Measurements from ENCODE around the gene MBD3L2B.
A peak's percentile ranks its signal among the peaks of the same experiment; 100 is the strongest.
"Not testable (repeated sequence)": the region's sequence is repeated elsewhere in the genome, so short reads cannot be mapped to it uniquely, and the experiment has no call there.

The MBD3L2B gene

DNA sequence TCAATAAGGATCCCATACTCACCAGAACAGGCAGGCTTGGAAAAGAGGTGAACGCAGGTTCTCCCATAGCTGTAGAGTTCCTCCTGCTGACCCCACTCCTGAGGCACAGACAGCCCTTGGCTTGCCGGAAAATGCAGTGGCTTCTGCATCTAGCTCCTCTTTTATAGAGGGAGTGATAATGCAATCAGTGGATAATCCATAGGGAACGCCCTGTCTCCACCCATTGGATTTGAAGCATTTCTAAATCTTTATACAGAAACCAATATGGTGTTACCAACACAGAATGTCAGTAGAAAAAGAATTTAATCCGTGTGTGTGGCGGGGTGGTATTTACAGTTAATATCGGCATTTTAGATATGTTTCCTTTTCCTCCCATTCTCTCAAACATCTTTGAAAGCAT is at the start of gene MBD3L2B:
TSS of gene MBD3L2B (minus strand) at position 101 of the 400 bp plus-strand sequence. CDS start at position 67, 34 bp downstream.
- H3K4me3 ChIP-seq (ENCODE audit: low read length); DNase-seq (ENCODE audit: low read depth): not testable (repeated sequence)

DNA sequence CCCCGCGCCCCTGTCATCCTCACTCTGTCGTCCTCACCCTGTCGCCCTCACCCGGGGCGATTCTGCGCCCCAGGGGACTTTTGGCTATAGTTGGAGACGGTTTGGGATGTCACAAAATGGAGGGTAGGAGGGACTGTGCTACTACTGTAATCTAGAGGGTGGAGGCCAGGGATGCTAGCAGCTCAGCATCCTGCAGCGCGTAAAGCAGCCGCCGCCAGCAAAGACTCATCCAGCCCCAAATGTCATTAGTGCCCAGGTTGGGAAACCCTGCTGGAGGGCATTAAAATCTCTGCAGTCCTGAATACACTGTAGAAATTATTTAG is 48.6 kb upstream of the MBD3L2B start:
- no peak for DNase-seq (ENCODE audit: low read depth)
- TF ChIP-seq, protein P1, sequence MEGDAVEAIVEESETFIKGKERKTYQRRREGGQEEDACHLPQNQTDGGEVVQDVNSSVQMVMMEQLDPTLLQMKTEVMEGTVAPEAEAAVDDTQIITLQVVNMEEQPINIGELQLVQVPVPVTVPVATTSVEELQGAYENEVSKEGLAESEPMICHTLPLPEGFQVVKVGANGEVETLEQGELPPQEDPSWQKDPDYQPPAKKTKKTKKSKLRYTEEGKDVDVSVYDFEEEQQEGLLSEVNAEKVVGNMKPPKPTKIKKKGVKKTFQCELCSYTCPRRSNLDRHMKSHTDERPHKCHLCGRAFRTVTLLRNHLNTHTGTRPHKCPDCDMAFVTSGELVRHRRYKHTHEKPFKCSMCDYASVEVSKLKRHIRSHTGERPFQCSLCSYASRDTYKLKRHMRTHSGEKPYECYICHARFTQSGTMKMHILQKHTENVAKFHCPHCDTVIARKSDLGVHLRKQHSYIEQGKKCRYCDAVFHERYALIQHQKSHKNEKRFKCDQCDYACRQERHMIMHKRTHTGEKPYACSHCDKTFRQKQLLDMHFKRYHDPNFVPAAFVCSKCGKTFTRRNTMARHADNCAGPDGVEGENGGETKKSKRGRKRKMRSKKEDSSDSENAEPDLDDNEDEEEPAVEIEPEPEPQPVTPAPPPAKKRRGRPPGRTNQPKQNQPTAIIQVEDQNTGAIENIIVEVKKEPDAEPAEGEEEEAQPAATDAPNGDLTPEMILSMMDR (conservative IDR thresholded peaks at IDR 0.05; ENCODE audit: low read depth, low read length) = no peak

DNA sequence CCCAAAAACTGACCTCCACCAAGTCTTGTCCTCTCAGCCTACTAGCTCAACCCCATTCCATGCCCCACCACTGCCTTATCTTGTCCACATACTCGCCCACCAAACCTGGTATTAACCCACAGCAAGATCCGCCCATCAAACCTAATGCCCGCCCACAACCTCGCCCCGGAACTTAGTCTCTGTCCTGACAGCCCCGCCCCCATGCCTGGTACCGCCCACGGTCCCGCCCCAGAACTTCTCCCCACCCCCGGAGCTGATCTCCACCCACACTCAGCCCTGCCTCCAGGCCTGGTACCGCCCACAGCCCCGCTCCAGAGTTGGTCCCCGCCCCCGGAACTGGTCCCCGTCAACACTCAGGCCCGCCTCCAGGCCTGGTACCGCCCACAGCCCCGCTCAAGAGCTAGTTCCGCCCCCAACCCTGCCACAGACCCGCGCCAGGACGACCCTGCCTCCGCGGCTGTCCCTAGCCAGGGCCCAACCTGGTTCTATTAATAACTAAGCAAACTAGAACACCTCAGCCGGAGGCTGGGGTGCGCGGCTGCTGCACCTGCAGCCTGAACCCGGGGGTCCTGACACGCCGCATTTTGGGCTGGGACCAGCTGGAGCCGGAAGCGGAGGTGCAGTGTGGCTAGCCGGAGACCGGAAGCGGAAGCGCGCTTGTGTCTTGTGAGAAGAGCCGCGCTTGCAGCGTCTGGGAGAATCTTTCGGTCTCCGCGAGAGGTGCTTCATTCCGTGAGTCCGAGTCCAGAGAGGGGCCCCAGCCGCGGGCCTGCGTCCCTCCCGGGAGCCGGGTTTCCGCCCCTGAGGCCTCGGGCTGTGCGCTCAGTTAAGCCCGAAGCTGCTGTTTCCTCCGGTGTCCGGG is 48.0 kb upstream of the MBD3L2B start, which contains the start of gene ZNF557:
TSS of gene ZNF557 (plus strand) at position 662 of the 862 bp plus-strand sequence. CDS start 5,372 bp downstream, outside the sequence.
- peak; percentile 87 for DNase-seq (ENCODE audit: low read depth)
- peak within 1 kb of the TSS; percentile 96 for H3K4me3 ChIP-seq (ENCODE audit: low read length)
- TF ChIP-seq, protein P1 (conservative IDR thresholded peaks at IDR 0.05; ENCODE audit: low read depth, low read length) = no peak

More for the DNA sequence above, 48.6 kb upstream of the MBD3L2B start:
- peak overlapping the region; percentile 96 for H3K4me3 ChIP-seq (ENCODE audit: low read length)

DNA sequence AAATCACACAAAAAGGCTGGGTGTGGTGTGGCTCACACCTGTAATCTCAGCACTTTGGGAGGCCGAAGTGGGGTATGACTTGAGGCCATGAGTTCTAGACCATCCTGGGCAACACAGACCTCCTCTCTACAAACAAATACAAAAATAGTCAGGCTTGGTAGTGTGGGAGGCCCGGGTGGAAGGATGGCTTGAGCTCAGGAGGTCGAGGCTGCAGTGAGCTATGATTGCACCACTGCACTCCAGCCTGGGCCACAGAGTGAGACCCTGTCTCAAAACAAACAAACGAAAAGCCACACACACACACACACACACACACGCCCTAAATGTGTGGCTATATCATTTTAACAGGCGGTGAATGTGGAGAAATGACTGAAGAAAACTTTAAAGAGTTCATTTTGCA is 47.4 kb upstream of the MBD3L2B start:
- TF ChIP-seq, protein P1 (conservative IDR thresholded peaks at IDR 0.05; ENCODE audit: low read depth, low read length) = no peak
- no peak overlapping the region for H3K4me3 ChIP-seq (ENCODE audit: low read length)
- no peak for DNase-seq (ENCODE audit: low read depth)

DNA sequence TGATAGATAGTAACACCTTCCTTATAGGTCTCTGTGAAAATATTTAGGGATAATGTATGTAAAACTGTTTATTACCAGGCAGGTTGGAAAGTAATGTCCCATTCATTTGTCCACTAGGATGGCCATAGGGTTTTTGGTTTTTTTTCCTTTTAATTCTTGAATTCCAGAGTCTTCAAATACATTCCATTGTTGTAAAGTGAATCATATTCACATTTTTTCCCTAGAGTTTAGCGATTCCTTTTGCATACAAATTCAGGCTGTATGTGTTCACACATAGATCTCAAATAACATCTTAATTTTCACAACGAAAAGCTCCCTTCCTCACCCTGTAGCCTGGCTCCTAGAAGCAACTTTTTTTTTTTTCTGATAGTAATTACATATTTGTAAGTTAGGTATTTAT is 46.5 kb upstream of the MBD3L2B start:
- no peak overlapping the region for H3K4me3 ChIP-seq (ENCODE audit: low read length)
- peak; percentile 2 for DNase-seq (ENCODE audit: low read depth)
- TF ChIP-seq, protein P1 (conservative IDR thresholded peaks at IDR 0.05; ENCODE audit: low read depth, low read length) = no peak

- TF ChIP-seq, protein P1 (conservative IDR thresholded peaks at IDR 0.05; ENCODE audit: low read depth, low read length) = peak; percentile 34
- not testable (repeated sequence) for H3K4me3 ChIP-seq (ENCODE audit: low read length); DNase-seq (ENCODE audit: low read depth)
These were observed 45.9 kb upstream of the MBD3L2B start for GRCh38 chr19:7067122-7067521.

GRCh38 chr19:7063764-7064418 is 42.7 kb upstream of the MBD3L2B start:
- DNase-seq (ENCODE audit: low read depth) = no peak
- TF ChIP-seq, protein P1 (conservative IDR thresholded peaks at IDR 0.05; ENCODE audit: low read depth, low read length) = no peak
- no peak overlapping the region for H3K4me3 ChIP-seq (ENCODE audit: low read length)
